NCI-H1048 (cell line): ENCODE results near the gene TTC39A.
"Not testable (repeated sequence)": the region's sequence is repeated elsewhere in the genome, so short reads cannot be mapped to it uniquely, and the experiment has no call there.

Experiments used
- DNase-seq: peaks from one replicate; lab custom pipeline; 2025; lab: John Stamatoyannopoulos, UW

Gene TTC39A

DNA sequence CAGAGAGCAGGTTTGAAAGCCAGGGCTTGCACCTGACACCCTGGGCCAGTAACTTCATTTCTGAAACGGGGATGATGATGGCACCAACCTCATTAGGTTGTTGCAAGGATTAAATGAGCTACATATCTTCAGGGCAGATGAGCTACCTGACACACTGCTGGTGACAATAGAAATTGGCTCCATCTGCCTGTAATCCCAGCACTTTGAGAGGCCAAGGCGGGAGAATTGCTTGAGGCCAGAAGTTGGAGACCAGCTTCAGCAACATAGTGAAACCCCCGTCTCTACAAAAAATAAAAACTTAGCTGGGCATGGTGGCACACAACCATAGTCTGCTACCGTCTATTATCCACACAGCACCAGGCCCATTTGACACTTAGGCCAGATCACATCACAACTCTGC is 6.3 kb upstream of the TTC39A start:
- no peak for DNase-seq

DNA sequence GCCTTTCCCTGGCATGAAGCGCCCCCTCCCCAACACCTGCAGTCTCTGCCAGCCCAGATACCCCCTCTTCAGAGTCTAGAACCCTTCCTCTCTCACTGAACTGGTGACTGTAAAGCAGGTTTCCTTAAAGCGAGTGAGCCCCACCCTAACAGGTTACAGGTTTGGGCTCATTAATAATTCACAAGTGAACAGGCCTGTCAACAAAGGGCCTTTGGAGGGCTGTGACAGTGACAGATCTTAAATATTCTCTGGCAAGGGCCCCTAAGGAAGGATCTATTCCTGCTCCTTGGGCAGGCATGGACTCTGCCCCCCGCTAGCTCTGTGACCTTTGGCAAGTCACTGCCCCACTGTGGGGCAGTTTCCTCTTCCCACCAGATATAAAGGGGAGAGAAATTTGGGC is 5.6 kb upstream of the TTC39A start:
- DNase-seq, result no peak

DNA sequence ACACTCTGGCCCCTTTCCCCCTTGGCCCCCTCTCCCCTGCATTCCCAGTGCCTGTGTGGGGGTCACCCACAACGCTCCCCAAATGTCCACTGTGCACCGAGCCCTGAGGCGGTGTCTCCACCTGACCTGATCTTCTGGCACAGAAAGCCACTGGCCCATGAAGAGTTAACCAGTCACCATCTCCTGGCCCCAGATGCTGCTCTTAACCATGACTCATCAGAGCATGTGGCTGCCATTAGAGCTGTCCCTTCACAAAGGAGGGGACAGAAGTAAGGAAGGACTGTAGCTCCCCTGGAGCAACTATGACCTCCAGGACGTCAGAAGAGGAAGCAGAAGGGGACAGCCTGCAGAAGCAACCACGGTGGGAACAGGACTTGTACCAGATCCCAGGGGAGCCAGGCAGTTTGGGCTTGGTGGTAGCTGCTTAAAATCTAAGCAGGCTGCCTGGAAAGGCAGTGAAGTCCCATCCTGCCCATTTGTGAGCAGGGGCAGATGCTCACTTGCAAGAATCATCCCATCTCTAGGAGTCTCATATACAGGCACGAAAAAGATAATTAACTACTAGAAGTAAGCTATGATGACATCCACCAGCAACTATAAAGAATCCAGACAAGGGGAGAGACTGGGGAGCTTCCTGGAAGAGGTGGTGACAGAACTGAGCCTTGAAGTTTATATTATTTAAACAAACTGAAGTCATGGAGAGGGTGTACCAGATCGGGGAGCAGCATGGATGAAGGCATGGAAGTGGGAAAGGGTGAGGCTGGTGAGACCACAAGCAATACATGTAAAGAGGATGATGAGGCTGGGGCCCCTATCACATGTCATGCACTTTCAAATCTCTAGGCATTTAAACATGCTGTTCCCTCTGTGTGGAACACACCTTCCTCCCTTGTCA is 1.1 kb upstream of the TTC39A start:
- DNase-seq, result no peak

DNA sequence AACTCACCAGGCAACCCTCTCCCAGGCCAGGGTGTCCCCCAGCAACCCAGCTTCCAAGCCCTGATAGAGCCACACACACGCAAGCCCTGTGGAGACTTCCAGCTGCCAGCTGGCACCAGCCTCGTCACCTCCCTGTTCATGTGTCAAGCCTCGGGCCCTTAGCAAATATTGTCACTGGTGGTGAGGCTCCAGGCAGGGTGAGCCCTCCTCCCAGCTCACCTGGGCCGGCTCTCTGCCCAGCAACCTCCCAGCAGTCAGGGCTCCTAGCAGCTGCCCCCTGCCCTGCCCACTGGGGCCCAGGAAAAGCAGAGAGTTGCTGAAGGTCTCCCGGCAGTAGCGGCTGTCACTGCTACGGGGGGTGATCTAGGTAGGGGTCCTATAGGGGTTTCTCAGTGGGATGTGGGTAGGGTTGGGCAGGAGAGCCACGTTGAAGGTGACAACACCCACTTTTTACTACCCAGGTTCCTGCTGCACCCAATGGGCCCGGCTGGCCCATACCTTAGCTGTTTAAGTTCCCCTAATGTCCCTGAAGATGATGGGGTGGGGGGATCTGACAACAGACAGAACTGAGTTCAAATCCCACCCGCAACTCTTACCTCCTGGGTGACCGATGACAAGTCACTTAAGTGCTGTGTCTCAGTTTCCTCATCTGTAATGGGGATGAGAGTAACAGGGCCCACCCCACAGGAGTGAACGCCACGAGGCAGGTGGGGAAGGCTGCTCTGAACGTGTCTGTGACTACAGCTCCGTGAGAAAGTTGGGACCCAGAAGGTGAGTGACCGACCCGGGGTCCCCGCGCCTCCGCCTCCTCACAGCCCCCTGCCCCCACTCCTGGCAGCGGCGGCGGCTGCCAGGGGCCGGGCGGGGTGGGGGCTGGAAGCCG is 678 bp downstream of the TTC39A start:
- no peak for DNase-seq

DNA sequence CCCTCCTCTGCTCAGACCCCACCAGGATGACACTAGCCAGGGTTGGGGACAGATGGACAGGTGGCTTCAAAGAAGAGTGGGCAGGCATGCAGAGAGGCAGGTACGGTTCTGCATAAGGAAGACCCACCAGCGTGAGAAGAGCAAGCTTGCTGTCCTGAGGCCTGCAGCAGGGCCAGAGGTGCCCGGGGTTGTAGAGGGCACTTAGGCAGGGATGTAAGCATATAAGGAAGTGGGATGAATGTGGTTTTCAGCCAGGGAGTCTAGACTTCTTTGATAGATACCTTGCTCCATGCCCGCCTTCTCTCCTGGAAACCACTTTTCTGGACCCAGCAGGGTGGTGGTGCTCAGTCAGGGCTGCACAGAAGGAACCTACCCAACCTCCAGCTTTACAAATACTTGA is 1.4 kb downstream of the TTC39A start:
- DNase-seq, result no peak

DNA sequence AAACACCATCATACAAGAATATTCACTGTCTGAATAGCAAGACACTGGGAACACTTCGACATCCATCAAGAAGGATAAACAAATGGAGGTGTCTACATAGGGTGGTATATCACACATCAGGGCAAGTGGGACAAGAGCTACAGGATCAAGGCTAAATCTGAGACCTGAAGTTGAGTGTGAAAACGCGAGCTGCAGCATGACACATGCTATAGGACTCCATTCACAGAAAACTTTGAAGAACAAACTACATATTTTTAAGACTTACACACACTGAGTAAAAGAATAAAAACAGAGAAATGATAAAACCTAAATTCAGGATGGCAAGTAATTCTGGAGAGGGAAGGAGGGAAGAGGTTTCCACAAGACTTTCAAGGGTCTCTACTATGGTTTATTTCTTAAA is 2.1 kb downstream of the TTC39A start:
- no peak for DNase-seq

DNA sequence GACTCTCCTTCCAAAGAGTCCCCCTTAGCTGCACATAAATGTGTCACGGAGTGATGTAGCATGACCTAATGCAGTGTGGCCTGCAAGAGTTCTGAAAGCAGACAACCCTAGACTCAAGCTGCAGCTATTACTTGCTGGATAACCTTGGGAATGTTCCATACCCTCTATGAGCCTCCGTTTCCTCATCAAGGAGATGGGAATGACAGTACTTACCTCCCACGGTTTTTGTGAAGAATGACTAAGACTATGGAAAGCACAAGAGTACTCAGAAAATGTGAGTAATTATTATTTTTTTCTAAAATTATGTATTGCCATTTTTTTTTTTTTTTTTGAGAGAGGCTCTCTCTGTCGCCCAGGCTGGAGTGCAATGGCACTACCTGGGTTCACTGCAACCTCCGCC is 3.0 kb downstream of the TTC39A start:
- no peak for DNase-seq

DNA sequence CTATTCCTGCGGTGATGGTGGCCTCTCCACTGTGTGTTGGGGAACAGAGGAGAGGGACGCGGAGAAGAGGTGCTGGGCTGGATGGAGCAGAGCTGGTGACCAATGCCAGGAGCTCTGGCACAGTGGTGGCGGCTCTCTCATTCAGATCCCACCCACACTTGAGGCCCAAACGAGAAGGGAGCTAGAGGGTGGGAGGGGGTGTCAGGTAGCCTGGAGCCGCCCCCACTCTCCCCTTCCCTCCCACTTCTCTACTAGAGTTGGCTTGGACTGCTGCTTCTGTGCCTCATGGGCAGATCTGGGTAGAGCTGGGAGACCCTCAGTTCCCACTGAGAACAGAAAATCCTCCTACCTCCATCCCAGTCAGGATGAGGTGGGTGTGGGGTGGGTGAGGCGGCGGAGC is 3.5 kb downstream of the TTC39A start:
- DNase-seq, result no peak

DNA sequence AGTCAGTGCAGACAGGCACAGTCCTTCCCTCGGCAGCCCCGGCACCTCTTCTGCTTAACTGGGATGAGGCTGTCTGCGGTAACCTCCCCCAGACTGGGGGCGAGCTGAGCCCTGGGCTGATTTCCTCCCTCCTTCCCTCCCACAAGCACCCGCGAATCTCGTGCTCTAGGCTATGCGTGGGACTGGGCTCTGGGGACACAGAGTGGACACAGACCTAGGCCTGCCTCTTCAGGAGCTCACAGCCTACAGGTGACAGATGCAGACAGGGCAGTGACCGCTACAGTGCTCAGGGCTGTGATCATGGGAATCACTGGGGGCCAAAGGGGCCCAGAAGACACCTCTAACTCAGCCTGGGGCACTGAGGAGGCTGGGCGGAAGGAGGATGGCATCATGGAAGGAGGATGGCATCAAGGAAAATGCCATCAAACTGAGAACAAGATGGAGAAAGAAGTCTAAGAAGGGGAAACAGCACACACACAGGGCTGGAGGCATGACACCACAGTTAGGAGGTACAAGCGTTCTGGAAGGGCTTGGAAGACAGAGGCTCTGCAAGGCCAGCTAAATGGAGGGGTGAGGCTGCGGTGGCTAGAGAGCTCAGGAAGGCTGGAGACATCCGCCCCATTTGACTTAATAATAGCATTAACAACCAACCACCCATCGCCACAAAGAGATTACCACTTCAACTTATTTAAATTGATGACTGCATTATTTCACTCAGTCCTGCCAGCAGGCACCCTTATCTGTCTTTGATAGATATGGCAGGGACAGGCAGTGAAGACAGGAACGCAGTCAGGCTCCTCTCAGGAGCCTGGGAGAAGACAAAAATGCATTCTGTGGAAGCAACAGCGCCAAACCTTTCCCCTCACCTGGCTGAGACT is 4.2 kb downstream of the TTC39A start:
- no peak for DNase-seq

DNA sequence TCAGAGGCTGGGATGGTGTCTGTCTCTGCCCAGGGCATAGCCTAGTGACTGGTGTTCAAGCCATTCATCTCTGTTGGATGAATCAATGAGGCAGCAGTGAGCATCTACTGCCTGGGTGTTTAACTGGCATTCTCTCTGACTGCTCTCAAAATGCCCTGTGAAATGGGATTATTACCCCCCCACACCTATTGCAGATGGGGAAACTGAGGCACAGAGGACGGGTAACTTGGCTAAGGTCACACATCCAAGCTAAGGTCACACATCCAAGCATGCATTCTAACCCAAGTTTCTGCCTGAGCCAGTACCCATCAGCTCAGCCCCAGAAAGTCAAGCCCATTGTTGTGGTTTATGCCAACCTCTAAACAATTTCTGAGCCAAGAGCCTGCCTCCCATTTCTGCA is 5.0 kb downstream of the TTC39A start:
- no peak for DNase-seq

DNA sequence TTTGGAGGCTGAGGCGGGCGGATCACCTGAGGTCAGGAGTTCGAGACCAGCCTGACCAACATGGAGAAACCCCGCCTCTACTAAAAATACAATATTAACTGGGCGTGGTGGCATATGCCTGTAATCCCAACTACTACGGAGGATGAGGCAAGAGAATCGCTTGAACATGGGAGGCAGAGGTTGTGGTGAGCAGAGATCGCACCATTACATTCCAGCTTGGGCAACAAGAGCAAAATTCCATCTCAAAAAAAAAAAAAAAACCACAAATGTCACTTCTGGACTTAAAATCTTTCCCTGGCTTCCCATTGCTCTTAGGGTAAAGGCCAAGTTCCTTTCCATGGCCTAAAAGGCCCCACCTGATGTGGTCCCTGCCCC is 5.4 kb downstream of the TTC39A start:
- DNase-seq, result not testable (repeated sequence)

DNA sequence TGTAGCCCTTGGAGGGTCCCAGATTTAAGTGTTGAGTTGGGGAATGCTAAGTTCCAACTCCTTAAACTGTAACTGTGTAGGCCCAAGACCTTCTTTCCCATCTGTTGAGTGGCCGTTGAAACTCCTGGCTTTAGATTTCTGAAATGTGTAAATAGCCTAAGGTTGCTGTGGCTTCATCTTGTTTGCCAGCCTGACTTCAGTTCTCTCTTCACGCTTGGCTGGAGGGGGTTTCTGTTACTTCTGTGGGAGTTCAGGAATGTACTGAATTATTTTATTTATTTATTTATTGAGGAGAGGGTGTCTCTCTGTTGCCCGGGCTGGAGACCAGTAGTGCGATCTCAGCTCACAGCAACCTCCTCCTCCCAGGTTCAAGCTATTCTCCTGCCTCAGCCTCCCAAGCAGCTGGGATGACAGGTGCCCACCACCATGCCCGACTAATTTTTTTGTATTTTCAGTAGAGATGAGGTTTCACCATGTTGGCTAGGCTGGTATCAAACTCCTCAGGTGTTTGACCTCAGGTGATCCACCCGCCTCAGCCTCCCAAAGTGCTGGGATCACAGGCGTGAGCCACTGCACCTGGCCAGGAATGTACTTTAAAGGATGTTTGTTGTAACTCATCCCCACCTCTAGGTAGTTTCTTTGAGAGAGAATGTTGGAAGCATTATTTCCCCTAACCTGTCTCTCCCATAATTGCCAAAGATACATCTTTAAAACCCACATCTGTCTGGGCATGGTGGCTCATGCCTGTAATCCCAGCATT is 5.9 kb downstream of the TTC39A start:
- no peak for DNase-seq

DNA sequence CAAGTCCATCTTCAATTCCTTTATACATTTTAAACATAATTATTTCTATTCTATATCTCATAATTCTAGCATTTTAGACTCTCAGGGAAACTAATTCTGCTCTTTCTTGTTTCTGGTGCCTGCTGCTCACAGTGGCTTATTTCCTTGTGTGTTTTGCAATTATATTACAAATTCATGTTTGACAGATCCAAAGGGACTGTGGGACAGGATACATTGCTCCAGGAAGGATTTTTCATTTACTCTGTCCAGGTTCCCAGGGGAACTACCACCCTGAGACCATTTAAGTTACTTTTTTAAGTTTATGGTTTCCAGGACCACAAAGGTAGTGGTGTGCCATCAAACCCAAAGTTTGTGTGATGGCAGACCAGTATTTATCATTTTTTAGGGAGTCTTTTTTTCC is 6.6 kb downstream of the TTC39A start:
- DNase-seq, result no peak

DNA sequence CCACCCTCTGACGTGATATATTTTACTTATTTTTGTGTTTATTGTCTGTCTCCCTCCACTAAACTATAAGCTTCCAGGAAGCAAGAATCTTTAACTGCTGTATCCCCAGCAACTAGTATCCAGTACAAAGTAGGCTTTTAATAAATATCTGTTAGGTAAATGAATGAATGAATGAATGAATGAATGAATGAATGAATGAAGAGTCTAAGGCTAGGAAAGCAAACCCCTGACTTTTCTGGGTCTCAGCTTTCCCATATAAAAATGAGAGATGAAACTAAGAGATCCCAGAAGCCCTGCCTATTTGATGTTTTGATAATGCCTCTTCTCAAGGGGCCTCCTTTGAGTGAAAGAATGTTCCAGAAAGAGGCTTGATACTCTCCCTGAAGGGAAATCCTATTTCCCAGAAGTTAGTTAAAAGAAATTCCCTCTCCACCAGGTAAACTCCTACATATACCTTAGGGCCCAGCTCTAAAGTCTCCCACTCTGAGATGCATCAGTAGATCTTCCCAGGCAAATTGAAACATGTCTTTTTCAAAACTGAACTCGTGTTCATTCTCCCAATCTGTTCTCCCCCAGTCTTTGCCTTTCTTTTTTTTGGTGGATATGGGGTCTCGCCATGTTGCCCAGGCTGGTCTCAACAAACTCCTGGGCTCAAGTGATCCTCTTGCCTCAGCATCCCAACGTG is 7.8 kb downstream of the TTC39A start:
- DNase-seq, result no peak

DNA sequence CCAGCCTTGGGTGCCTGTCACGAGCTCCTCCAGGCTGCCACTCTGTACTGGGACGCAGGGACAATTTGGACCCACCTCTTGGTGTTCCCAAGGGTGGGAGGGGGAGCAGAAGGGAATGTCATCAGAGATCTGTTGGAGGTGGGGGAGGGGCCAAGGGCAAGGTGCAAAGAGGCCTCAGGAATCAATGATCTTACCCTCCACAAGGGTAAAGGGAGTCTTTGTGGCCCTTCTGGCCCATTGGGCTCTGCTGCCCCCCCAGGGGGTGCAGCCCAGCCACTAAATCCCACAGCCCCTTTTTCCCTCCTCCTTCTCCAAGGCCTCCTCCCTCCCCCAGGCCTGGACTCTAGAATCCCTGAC is 8.5 kb downstream of the TTC39A start:
- no peak for DNase-seq

DNA sequence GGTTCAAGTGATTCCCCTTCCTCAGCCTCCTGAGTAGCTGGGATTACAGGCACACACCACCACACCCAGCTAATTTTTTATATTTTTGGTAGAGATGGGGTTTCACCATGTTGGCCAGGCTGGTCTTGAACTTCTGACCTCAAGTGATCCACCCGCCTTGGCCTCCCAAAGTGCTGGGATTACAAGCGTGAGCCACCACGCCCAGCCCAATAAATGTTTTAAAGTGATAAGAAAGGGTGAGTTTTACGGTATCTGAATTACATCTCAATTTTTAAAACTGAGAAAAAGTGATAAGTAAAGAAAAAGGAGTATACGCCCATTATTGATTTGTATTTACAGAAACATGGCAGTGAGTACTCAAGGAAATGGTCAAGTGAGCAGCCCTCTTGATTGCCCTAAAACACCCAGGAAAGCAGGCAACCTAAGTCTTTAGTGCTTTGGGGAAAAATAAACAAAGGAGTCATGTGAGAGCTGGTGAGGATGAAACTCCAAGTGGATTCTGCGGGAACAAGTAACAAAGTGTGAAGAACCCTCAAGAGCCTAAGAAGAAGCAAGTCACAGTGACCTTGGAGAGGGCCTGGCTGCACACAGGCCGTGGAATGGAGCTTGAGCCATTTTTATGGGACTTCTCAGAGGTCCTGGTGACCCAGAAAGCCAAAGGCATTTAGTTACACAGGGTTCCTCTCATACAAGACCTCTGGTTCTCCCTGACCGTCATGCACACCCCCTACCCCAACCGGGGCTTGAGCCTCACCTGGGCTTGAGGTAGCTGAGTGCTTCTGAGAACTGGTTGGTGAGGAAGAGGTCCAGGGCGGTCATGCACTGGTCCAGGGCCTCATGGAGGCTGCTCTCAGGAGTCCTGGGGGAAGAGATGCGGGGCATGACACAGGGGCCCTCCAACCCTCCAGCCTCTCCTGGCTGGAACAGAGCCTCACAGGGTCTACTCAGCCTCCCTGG is 9.1 kb downstream of the TTC39A start:
- DNase-seq, result no peak

DNA sequence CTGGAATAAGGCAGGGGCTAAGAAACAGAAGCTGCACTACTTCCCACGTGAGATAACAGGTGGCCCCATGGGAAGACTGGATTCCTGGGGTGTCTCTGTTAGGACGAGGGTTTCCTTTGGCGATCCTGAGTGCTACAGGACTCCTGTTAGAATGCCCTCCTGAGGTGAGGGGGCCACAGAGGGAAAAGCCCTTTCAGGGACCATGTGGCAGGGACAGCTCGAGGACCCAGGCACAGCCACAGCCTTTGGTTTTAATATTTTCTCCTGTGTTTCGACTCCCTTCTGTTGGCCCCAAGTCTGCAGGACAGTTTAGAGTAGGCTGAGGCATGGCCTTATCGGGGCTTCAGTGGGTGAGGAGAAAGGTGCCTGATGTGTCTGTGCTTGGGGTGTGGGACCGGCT is 12.6 kb downstream of the TTC39A start:
- DNase-seq, result no peak

DNA sequence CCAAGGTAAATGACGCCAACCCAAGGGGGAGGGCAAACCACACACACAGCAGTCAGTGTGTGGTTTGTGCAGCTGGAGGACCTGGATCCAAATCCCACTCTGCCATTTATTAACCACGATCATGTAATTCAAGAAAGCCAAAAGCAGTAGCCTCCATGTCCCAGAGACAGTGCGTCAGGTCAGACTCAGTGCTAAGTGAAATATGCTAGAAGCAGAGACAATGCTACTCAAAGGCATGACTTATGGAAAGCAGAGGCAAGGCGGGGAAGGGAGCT is 13.6 kb downstream of the TTC39A start:
- no peak for DNase-seq

DNA sequence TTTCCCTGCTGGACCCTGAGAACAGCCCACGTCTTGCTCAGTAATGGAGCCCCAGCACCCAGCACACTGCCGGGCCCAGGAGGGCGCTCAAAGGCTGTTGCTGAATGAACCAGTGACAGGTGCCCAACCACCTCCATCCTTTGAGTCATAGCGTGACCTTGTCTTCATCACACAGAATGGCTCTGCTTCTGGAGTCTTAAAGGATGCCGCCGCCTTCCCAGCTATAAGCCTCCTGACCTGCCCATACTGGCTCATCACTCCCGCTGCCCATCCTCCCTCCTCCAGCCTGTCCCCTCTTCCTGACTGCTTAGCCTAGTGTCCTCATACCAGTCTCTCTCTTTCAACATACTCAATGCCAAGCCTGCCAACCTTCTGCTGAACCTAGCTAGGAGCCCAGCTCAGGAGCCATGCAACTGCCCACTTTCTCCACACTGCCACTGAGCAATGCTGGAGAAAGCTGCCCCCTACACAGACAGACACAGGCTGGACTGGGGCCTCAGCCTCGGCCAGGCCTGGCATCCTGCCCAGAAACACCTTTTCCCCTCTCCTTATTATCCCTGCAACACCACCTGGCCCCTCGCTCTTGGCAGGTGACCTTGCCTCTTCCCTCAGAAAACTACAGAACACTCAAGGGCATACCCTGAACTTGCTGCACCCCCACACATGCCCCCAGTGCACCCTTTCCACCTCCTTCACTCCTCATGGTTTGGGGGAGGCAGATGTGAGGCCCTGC is 14.1 kb downstream of the TTC39A start:
- no peak for DNase-seq
